A673 (cell line): Measurements from ENCODE around the gene SHISAL1. TPM values are rescaled to one million over a fixed set of nuclear protein-coding genes. Genes with fewer than 3 reads are reported as not detected.

Experiments used
- BruUV-seq: library from RNA; stranded (reverse); fragments of 400-500 nt; replicated peaks from 2 replicates; lab custom pipeline; 2021; lab: Mats Ljungman, UMichigan
- CTCF ChIA-PET: fragments of 300-600 bp; sonication (Branson Sonifier 250); formaldehyde crosslinking; loops from one replicate; lab custom pipeline; 2022; ENCODE audit warnings: antibody characterized with exemption; lab: Charles Lee
- POLR2A ChIA-PET: fragments of 300-600 bp; sonication (Branson Sonifier 250); formaldehyde crosslinking; loops from one replicate; lab custom pipeline; 2022; ENCODE audit warnings: antibody characterized with exemption; ENCODE audit not compliant: low non-redundant PET; lab: Charles Lee
- DNase-seq: peaks from one replicate; pipeline ENCODE4 v3.0.0-alpha.2; 2015; ENCODE audit warnings: low spot score
- H3K27ac ChIP-seq: fragments of 200-600 bp; sonication (generic); 2 replicates; pipeline ENCODE4 v1.5.1; 2016; ENCODE audit warnings: mixed run types, low read depth, mild to moderate bottlenecking, mixed read lengths, antibody characterized with exemption, low read length; ENCODE audit not compliant: poor library complexity, severe bottlenecking
- H3K27me3 ChIP-seq: fragments of 200-600 bp; sonication (generic); replicated peaks from 2 replicates; pipeline ENCODE4 v1.6.1; 2017; ENCODE audit warnings: mixed run types, low read depth, mild to moderate bottlenecking, mixed read lengths, antibody characterized with exemption, low read length; ENCODE audit not compliant: insufficient read depth, poor library complexity
- H3K36me3 ChIP-seq: fragments of 200-600 bp; sonication (generic); 2 replicates; pipeline ENCODE4 v1.6.1; 2016; ENCODE audit warnings: mixed run types, mild to moderate bottlenecking, mixed read lengths, antibody characterized with exemption, low read length; ENCODE audit not compliant: insufficient read depth, poor library complexity, severe bottlenecking
- H3K4me1 ChIP-seq: fragments of 200-600 bp; sonication (generic); 2 replicates; pipeline ENCODE4 v1.6.1; 2017; ENCODE audit warnings: mixed run types, mild to moderate bottlenecking, mixed read lengths, antibody characterized with exemption, low read length; ENCODE audit not compliant: insufficient read depth, poor library complexity, severe bottlenecking
- H3K4me3 ChIP-seq: fragments of 200-600 bp; sonication (generic); 2 replicates; pipeline ENCODE4 v1.5.1; 2016; ENCODE audit warnings: low read depth, mixed run types, mild to moderate bottlenecking, mixed read lengths, low read length; ENCODE audit not compliant: poor library complexity, severe bottlenecking
- H3K9me3 ChIP-seq: fragments of 200-600 bp; sonication (generic); 2 replicates; pipeline ENCODE4 v1.6.1; 2016; ENCODE audit warnings: mixed run types, low read depth, mild to moderate bottlenecking, mixed read lengths, antibody characterized with exemption, low read length; ENCODE audit not compliant: poor library complexity, severe bottlenecking
- CTCF ChIP-seq: fragments of 300-800, 200-600 bp; sonication (generic); conservative IDR thresholded peaks from 2 replicates; pipeline ENCODE4 v1.5.1; 2017; ENCODE audit warnings: low read depth, mild to moderate bottlenecking, antibody characterized with exemption, low read length, moderate library complexity, mixed read lengths
- EZH2 ChIP-seq: fragments of 200-600 bp; sonication (generic); IDR thresholded peaks from 2 replicates; pipeline ENCODE4 v1.6.1; 2017; ENCODE audit warnings: borderline replicate concordance, low read depth, mild to moderate bottlenecking, mixed read lengths, antibody characterized with exemption, low read length; ENCODE audit not compliant: poor library complexity, severe bottlenecking
- intact Hi-C: fragments of 100-400 bp; cut with micrococcal nuclease; formaldehyde crosslinking; loops from one replicate; pipeline ENCODE4 v1.10.0; 2022; ENCODE audit not compliant: unreplicated experiment
- total RNA-seq: library from RNA; stranded (reverse); gene quantifications from 2 replicates; pipeline ENCODE4 v1.2.3, GENCODE V29; 2021

Gene SHISAL1
- total RNA-seq, 1 experiment from 2014 or later: 1.8 TPM

GRCh38 chr22:44203203-44203602 is 109.5 kb downstream of the SHISAL1 start:
- H3K27ac ChIP-seq: no peak overlapping the region
- H3K27me3 ChIP-seq: no peaks in the 10 kb centered on the region
- no peaks in the 10 kb centered on the region for H3K9me3 ChIP-seq
- ChIA-PET POLR2A (no interaction called here), CTCF (no interaction called here)
- H3K4me1 ChIP-seq: no peaks in the 10 kb centered on the region
- no TSS peak for BruUV-seq
- no peak for DNase-seq
- TF ChIP-seq CTCF: no peak
- TF ChIP-seq EZH2: no peak
- no peaks in the 10 kb centered on the region for H3K36me3 ChIP-seq
- H3K4me3 ChIP-seq: no peak overlapping the region
- intact Hi-C loops: no loop called here

- ChIA-PET POLR2A (interaction anchor here (0.7 kb wide), 1 partner anchor 30 kb away, joined by 3 read pairs; no protein-coding TSS in a partner anchor), CTCF (no interaction called here)
- intact Hi-C loops: no loop called here
- Histone ChIP-seq H3K36me3 (no peaks in the 10 kb centered on the region), H3K9me3 (no peaks in the 10 kb centered on the region), H3K4me1 (no peaks in the 10 kb centered on the region), H3K27ac (no peak overlapping the region), H3K4me3 (no peak overlapping the region), H3K27me3 (no peaks in the 10 kb centered on the region)
- no peak for TF ChIP-seq CTCF
- TF ChIP-seq EZH2: no peak
- no TSS peak for BruUV-seq
- no peak for DNase-seq
Observed at GRCh38 chr22:44202261-44202789, 110.4 kb downstream of the SHISAL1 start.

GRCh38 chr22:44201665-44202064 is 111.1 kb downstream of the SHISAL1 start:
- intact Hi-C loops: no loop called here
- no peaks in the 10 kb centered on the region for H3K9me3 ChIP-seq
- no peak overlapping the region for H3K4me3 ChIP-seq
- no TSS peak for BruUV-seq
- H3K27me3 ChIP-seq: no peaks in the 10 kb centered on the region
- H3K27ac ChIP-seq: no peak overlapping the region
- DNase-seq: no peak
- no peaks in the 10 kb centered on the region for H3K36me3 ChIP-seq
- TF ChIP-seq EZH2 (no peak), CTCF (no peak)
- POLR2A ChIA-PET: no interaction called here
- no peaks in the 10 kb centered on the region for H3K4me1 ChIP-seq
- CTCF ChIA-PET: no interaction called here
